Measurements from ENCODE around the gene LCNL1.

Gene LCNL1

DNA sequence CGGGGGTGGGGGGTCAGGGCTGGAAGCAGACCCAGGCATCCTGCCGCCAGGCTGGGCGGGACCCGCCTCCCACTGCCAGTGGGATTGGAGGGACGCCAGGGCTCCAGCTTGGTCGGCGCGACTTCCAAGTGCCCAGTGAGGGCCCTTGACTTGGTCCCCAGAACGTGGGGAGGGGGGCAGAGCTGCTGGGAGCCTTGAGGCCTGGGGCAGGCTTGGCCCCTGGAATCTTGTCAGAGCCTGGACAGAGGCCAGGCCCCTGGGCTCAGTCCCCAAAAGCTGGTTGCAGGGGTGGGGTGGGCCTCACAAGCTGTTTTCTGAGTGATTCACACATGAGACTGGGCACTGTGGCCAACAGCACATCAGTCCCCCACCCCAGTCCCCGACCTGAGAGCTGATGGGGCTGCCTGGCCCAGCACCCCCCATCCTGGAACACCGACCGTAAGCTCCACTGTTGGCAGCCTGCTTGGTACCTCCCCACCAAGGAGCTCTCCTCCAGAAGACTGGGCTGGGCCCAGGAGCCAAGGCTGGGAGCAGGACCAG lies 13.0 kb downstream of the LCNL1 start:
- Histone ChIP-seq H3K27ac (no peak overlapping the region), H3K4me3 (IDR thresholded peaks at IDR 0.05; ENCODE audit: insufficient read depth, low read depth, low read length) (no peak overlapping the region), H3K36me3 (ENCODE audit: insufficient read depth) (no peaks in the 10 kb centered on the region), H3K4me2 (no peak overlapping the region), H2AFZ (ENCODE audit: low read depth) (no peak overlapping the region), H3K79me2 (ENCODE audit: insufficient read depth, low read depth) (no peaks in the 10 kb centered on the region), H3K9ac (no peak overlapping the region), H4K20me1 (ENCODE audit: insufficient read depth) (no peaks in the 10 kb centered on the region), H3K27me3 (ENCODE audit: insufficient read depth, low read depth) (peaks cover 32% of the 10 kb centered on the region), H3K4me1 (ENCODE audit: low read depth, poor library complexity, severe bottlenecking) (peaks cover 29% of the 10 kb centered on the region)
- no peak for TF ChIP-seq CTCF (conservative IDR thresholded peaks at IDR 0.05; ENCODE audit: low read depth, low read length)

DNA sequence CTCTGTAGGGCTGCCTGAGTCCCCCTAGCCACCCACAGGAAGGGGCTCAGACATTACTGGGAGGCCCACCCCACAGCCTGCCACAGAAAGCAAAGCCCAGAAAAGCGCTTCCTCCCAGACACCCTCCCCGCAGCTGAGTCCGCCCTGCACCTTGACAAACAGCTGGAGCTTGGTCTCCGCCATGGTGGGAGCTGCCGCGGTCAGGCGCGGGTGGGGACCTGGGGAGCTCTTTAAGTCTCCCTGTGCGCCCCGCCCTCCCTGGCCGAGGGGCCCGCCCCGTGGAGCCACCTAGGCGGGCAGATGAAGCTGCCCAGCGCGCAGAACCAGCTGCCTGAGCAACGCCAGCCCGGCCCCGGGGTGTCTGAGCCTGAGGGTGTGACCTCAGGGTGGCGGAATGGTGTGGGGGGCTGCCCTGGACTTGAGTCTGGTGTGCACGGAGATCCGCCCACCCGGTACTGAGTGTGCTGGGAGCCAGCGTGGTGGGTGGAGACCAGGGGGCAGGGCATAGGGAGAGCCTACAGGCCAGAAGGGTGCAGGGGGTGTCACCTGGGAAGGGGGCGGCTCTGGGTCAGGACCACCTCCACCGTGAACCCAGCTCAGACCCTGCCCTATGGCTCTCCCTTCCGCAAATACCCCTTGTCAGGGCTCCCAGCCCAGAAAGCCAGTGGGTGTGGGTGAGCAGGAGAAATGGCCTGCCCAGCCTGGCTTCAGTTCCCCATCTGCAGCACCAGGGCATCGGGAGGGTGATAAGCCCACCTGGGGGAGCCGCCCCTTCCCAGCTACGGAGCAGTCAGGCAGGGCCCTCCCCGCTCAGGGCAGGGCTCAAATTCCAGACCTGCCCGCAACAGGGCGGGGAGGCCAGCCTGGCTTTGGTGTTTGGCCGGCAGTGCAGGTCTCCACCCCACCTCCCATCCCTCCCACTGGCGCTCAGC lies 13.8 kb downstream of the LCNL1 start, which contains the start of gene CLIC3:
CLIC3 (minus strand) TSS at position 208 of the 932 bp plus-strand sequence; CDS start at position 183, 25 bp downstream.
- H3K79me2 ChIP-seq (ENCODE audit: insufficient read depth, low read depth): no peaks in the 10 kb centered on the region
- H3K4me2 ChIP-seq: no peak within 1 kb of the TSS
- H4K20me1 ChIP-seq (ENCODE audit: insufficient read depth): no peaks in the 10 kb centered on the region
- H3K27ac ChIP-seq: no peak within 1 kb of the TSS
- no peaks in the 10 kb centered on the region for H3K36me3 ChIP-seq (ENCODE audit: insufficient read depth)
- H2AFZ ChIP-seq (ENCODE audit: low read depth): no peak within 1 kb of the TSS
- peaks cover 31% of the 10 kb centered on the region for H3K27me3 ChIP-seq (ENCODE audit: insufficient read depth, low read depth)
- TF ChIP-seq CTCF (conservative IDR thresholded peaks at IDR 0.05; ENCODE audit: low read depth, low read length): no peak
- no peak within 1 kb of the TSS for H3K4me3 ChIP-seq (IDR thresholded peaks at IDR 0.05; ENCODE audit: insufficient read depth, low read depth, low read length)
- no peak within 1 kb of the TSS for H3K9ac ChIP-seq
- H3K4me1 ChIP-seq (ENCODE audit: low read depth, poor library complexity, severe bottlenecking): peaks cover 31% of the 10 kb centered on the region

DNA sequence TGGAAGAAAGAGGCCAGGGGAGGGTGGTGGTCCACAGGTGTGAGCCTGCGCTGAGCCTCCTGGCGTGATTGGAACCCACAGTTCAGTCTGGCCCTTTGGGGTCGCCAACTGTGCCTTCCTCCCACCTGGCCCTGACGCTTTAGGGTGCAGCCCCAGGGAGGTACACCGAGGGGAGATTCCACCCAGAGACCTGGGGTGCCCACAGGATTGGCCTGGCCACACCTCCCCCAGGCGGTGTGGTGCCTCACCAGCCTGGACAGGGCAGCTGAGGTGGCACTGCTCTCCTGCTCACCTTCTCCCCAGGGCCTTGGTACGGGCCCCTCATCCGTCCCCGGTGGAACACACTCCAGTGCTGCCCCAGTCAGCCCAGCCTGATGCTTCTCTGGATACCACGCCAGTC lies 14.6 kb downstream of the LCNL1 start:
- H4K20me1 ChIP-seq (ENCODE audit: insufficient read depth): no peaks in the 10 kb centered on the region
- no peak overlapping the region for H2AFZ ChIP-seq (ENCODE audit: low read depth)
- peaks cover 31% of the 10 kb centered on the region for H3K4me1 ChIP-seq (ENCODE audit: low read depth, poor library complexity, severe bottlenecking)
- H3K4me3 ChIP-seq (IDR thresholded peaks at IDR 0.05; ENCODE audit: insufficient read depth, low read depth, low read length): no peak overlapping the region
- no peak overlapping the region for H3K27ac ChIP-seq
- no peaks in the 10 kb centered on the region for H3K79me2 ChIP-seq (ENCODE audit: insufficient read depth, low read depth)
- no peak for TF ChIP-seq CTCF (conservative IDR thresholded peaks at IDR 0.05; ENCODE audit: low read depth, low read length)
- no peak overlapping the region for H3K9ac ChIP-seq
- H3K36me3 ChIP-seq (ENCODE audit: insufficient read depth): no peaks in the 10 kb centered on the region
- H3K27me3 ChIP-seq (ENCODE audit: insufficient read depth, low read depth): peaks cover 38% of the 10 kb centered on the region
- no peak overlapping the region for H3K4me2 ChIP-seq

DNA sequence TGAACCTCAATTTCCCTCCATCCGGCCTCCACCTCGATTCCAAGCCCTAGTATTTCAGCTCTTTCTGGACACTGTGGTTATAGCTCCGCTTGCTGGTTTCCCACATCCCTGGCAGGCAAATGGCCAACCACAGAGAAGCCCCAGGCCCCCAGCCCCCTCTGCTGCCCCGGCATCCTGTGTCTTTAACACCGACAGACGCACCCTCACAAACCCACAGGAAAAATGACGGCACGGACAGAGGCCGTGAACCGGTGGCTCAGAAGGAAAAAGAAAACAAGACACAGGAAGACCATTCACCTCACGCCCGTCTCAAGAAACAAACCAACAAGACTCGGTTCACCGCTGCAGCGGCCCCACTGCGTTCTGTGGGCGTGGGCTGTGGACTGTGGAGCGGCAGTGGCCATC lies 15.0 kb downstream of the LCNL1 start:
- Histone ChIP-seq H3K9ac (no peak overlapping the region), H3K4me1 (ENCODE audit: low read depth, poor library complexity, severe bottlenecking) (peaks cover 31% of the 10 kb centered on the region), H3K27ac (no peak overlapping the region)

More for the DNA sequence above, 15.0 kb downstream of the LCNL1 start:
- H2AFZ ChIP-seq (ENCODE audit: low read depth): no peak overlapping the region
- H3K27me3 ChIP-seq (ENCODE audit: insufficient read depth, low read depth): peaks cover 43% of the 10 kb centered on the region
- no peak for TF ChIP-seq CTCF (conservative IDR thresholded peaks at IDR 0.05; ENCODE audit: low read depth, low read length)
- no peaks in the 10 kb centered on the region for H4K20me1 ChIP-seq (ENCODE audit: insufficient read depth)
- H3K4me3 ChIP-seq (IDR thresholded peaks at IDR 0.05; ENCODE audit: insufficient read depth, low read depth, low read length): no peak overlapping the region
- H3K4me2 ChIP-seq: no peak overlapping the region
- H3K79me2 ChIP-seq (ENCODE audit: insufficient read depth, low read depth): no peaks in the 10 kb centered on the region
- H3K36me3 ChIP-seq (ENCODE audit: insufficient read depth): no peaks in the 10 kb centered on the region
